ENCODE results near the gene DPP6. TPM values are rescaled to one million over a fixed set of nuclear protein-coding genes. Genes with fewer than 3 reads are reported as not detected.

DPP6 gene
- total and polyA plus RNA-seq, 9 of the 15 experiments (the other 6 are each of a cell fraction or from before 2014, with no cell fraction given): not detected

DNA sequence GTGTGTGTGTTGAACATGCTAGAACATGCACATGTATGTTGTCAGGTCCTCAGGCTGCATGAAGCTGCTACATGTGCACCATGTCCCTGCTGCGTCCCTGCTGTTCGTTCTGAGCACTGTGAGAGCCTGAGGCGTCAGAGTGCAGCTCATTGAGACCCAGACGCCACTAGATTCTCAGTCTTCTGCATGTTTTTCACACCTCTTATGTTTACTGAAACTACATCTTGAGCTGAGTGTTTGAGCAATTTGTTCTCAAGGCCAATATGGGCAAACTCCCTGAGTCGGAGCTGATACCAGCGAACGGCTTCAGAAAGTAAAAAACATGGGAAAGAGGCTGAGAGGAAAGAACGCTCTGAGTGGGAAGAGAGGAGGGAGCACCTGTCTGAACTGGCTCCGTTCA lies 600.4 kb downstream of the DPP6 start (continued):
- no peak for TF ChIP-seq MYBL2 (IDR thresholded peaks at IDR 0.05; ENCODE audit: low read depth)
- no peak for TF ChIP-seq MYBL2 (CRISPR knock-in tag; IDR thresholded peaks at IDR 0.05; ENCODE audit: borderline replicate concordance)
- no peak for TF ChIP-seq NFATC3 (IDR thresholded peaks at IDR 0.05)
- no peak for TF ChIP-seq GATA2 (CRISPR knock-in tag; IDR thresholded peaks at IDR 0.05)
- TF ChIP-seq FOSL1 (tag; conservative IDR thresholded peaks at IDR 0.05): no peak
- no peak for TF ChIP-seq TCF15 (CRISPR knock-in tag; IDR thresholded peaks at IDR 0.05)
- TF ChIP-seq ZNF217 (CRISPR knock-in tag; IDR thresholded peaks at IDR 0.05): no peak
- TF ChIP-seq RREB1 (CRISPR knock-in tag; IDR thresholded peaks at IDR 0.05): no peak
- TF ChIP-seq, protein P1, sequence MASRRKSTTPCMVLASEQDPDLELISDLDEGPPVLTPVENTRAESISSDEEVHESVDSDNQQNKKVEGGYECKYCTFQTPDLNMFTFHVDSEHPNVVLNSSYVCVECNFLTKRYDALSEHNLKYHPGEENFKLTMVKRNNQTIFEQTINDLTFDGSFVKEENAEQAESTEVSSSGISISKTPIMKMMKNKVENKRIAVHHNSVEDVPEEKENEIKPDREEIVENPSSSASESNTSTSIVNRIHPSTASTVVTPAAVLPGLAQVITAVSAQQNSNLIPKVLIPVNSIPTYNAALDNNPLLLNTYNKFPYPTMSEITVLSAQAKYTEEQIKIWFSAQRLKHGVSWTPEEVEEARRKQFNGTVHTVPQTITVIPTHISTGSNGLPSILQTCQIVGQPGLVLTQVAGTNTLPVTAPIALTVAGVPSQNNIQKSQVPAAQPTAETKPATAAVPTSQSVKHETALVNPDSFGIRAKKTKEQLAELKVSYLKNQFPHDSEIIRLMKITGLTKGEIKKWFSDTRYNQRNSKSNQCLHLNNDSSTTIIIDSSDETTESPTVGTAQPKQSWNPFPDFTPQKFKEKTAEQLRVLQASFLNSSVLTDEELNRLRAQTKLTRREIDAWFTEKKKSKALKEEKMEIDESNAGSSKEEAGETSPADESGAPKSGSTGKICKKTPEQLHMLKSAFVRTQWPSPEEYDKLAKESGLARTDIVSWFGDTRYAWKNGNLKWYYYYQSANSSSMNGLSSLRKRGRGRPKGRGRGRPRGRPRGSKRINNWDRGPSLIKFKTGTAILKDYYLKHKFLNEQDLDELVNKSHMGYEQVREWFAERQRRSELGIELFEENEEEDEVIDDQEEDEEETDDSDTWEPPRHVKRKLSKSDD (conservative IDR thresholded peaks at IDR 0.05; ENCODE audit: low read length): no peak
- TF ChIP-seq ELF2 (CRISPR knock-in tag; IDR thresholded peaks at IDR 0.05): no peak
- TF ChIP-seq, protein P2, sequence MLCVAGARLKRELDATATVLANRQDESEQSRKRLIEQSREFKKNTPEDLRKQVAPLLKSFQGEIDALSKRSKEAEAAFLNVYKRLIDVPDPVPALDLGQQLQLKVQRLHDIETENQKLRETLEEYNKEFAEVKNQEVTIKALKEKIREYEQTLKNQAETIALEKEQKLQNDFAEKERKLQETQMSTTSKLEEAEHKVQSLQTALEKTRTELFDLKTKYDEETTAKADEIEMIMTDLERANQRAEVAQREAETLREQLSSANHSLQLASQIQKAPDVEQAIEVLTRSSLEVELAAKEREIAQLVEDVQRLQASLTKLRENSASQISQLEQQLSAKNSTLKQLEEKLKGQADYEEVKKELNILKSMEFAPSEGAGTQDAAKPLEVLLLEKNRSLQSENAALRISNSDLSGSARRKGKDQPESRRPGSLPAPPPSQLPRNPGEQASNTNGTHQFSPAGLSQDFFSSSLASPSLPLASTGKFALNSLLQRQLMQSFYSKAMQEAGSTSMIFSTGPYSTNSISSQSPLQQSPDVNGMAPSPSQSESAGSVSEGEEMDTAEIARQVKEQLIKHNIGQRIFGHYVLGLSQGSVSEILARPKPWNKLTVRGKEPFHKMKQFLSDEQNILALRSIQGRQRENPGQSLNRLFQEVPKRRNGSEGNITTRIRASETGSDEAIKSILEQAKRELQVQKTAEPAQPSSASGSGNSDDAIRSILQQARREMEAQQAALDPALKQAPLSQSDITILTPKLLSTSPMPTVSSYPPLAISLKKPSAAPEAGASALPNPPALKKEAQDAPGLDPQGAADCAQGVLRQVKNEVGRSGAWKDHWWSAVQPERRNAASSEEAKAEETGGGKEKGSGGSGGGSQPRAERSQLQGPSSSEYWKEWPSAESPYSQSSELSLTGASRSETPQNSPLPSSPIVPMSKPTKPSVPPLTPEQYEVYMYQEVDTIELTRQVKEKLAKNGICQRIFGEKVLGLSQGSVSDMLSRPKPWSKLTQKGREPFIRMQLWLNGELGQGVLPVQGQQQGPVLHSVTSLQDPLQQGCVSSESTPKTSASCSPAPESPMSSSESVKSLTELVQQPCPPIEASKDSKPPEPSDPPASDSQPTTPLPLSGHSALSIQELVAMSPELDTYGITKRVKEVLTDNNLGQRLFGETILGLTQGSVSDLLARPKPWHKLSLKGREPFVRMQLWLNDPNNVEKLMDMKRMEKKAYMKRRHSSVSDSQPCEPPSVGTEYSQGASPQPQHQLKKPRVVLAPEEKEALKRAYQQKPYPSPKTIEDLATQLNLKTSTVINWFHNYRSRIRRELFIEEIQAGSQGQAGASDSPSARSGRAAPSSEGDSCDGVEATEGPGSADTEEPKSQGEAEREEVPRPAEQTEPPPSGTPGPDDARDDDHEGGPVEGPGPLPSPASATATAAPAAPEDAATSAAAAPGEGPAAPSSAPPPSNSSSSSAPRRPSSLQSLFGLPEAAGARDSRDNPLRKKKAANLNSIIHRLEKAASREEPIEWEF (CRISPR knock-in tag; IDR thresholded peaks at IDR 0.05): no peak
- no peak for TF ChIP-seq KHSRP (IDR thresholded peaks at IDR 0.05)
